HCT116 (cell line): ENCODE results near the gene MAN2B2. TPM values are rescaled to one million over a fixed set of nuclear protein-coding genes. Genes with fewer than 3 reads are reported as not detected.

ENCODE experiments used
- ATAC-seq: fragments of 200-7000 bp; cut with Tn5 transposase; 2 replicates; pipeline ENCODE4 v1.9.1; 2020; ENCODE audit warnings: mild to moderate bottlenecking, moderate library complexity
- BruUV-seq: library from RNA; stranded (reverse); fragments of 400-500 nt; replicated peaks from 2 replicates; lab custom pipeline; 2021; lab: Mats Ljungman, UMichigan
- CTCF ChIA-PET: fragments of 300-600 bp; sonication (Branson Sonifier 250); formaldehyde crosslinking; loops from one replicate; lab custom pipeline; 2021; ENCODE audit warnings: antibody characterized with exemption; lab: Charles Lee
- POLR2A ChIA-PET: fragments of 300-600, 350-600 bp; sonication (Branson Sonifier 250); formaldehyde crosslinking; loops from one replicate; lab custom pipeline; 2021; ENCODE audit warnings: antibody characterized with exemption; lab: Charles Lee
- RAD21 ChIA-PET, 2 experiments: fragments of 300-600 bp; sonication (Branson Sonifier 250); formaldehyde crosslinking; loops; one replicate each; lab custom pipeline; 2023; ENCODE audit warnings: low total read pairs in 2 of 2; ENCODE audit not compliant: uncharacterized antibody in 2 of 2, unreplicated experiment in 2 of 2, low non-redundant PET in 1 of 2; lab: Charles Lee
- DNase-seq: peaks from one replicate; pipeline ENCODE4 v3.0.0-alpha.2; 2010; ENCODE audit warnings: low read depth, low spot score
- H2AFZ ChIP-seq: fragments of 200-600 bp; shearing (Covaris generic), sonication (generic); 2 replicates; pipeline ENCODE4 v1.6.1; 2017; ENCODE audit warnings: low read depth, mixed run types, mixed read lengths, antibody characterized with exemption, low read length; ENCODE audit not compliant: poor library complexity, severe bottlenecking
- H3K27ac ChIP-seq: 2 replicates; pipeline ENCODE4 v1.5.1; 2012; ENCODE audit warnings: low read depth, low read length
- H3K27me3 ChIP-seq: fragments of 200-600 bp; sonication (generic); 2 replicates; pipeline ENCODE4 v1.6.1; 2016; ENCODE audit warnings: mixed run types, low read length, mixed read lengths; ENCODE audit not compliant: insufficient read depth
- H3K36me3 ChIP-seq, 2 experiments: fragments of 200-500 bp in 1 of 2; fragments of 200-600 bp in 1 of 2; sonication (Bioruptor generic) in 1 of 2; sonication (generic) in 1 of 2; 2 replicates each; pipeline versions ENCODE4 v1.5.1 to v1.6.1; 2014 to 2016; ENCODE audit warnings: low read length in 2 of 2, inconsistent platforms in 1 of 2, mixed read lengths in 1 of 2, mixed run types in 1 of 2; ENCODE audit not compliant: insufficient read depth in 2 of 2, control insufficient read depth in 1 of 2
- H3K4me1 ChIP-seq, 2 experiments: fragments of 200-600 bp in 1 of 2; sonication (generic) in 1 of 2; 2 replicates each; pipeline versions ENCODE4 v1.5.1 to v1.6.1; 2012 to 2017; ENCODE audit warnings: low read length in 2 of 2, inconsistent platforms in 1 of 2, mild to moderate bottlenecking in 1 of 2, mixed read lengths in 1 of 2, mixed run types in 1 of 2, moderate library complexity in 1 of 2; ENCODE audit not compliant: insufficient read depth in 2 of 2, control insufficient read depth in 1 of 2
- H3K4me2 ChIP-seq: fragments of 200-600 bp; sonication (generic); 2 replicates; pipeline ENCODE4 v1.6.1; 2017; ENCODE audit warnings: mixed run types, low read length, mixed read lengths
- H3K4me3 ChIP-seq, 2 experiments: fragments of 200-600 bp in 1 of 2; sonication (generic) in 1 of 2; replicated peaks in 1 of 2; 2 replicates each; pipeline ENCODE4 v1.5.1; 2011 to 2016; ENCODE audit warnings: low read length in 2 of 2, control low read depth in 1 of 2, low read depth in 1 of 2, mild to moderate bottlenecking in 1 of 2, mixed read lengths in 1 of 2, mixed run types in 1 of 2
- H3K79me2 ChIP-seq: fragments of 200-600 bp; sonication (generic); 2 replicates; pipeline ENCODE4 v1.6.1; 2017; ENCODE audit warnings: mild to moderate bottlenecking, mixed run types, low read length, moderate library complexity, mixed read lengths; ENCODE audit not compliant: insufficient read depth
- H3K9ac ChIP-seq: fragments of 200-600 bp; sonication (generic); 2 replicates; pipeline ENCODE4 v1.6.1; 2016; ENCODE audit warnings: low read length, mixed read lengths
- H3K9me2 ChIP-seq: fragments of 200-600 bp; sonication (generic), shearing (Covaris generic); 2 replicates; pipeline ENCODE4 v1.6.1; 2017; ENCODE audit warnings: mixed run types, mild to moderate bottlenecking, moderate library complexity; ENCODE audit not compliant: insufficient read depth
- H3K9me3 ChIP-seq, 2 experiments: fragments of 200-500 bp in 1 of 2; fragments of 200-600 bp in 1 of 2; sonication (Bioruptor generic) in 1 of 2; sonication (generic) in 1 of 2; 2 replicates each; pipeline ENCODE4 v1.6.1; 2014 to 2017; ENCODE audit warnings: low read length in 2 of 2, mixed read lengths in 2 of 2, inconsistent platforms in 1 of 2, low read depth in 1 of 2, mild to moderate bottlenecking in 1 of 2, mixed run types in 1 of 2, moderate library complexity in 1 of 2; ENCODE audit not compliant: control insufficient read depth in 1 of 2, insufficient read depth in 1 of 2
- H4K20me1 ChIP-seq: fragments of 200-600 bp; sonication (generic), shearing (Covaris generic); 2 replicates; pipeline ENCODE4 v1.6.1; 2017; ENCODE audit warnings: mixed run types, mild to moderate bottlenecking, moderate library complexity; ENCODE audit not compliant: insufficient read depth
- CBX3 ChIP-seq: IDR thresholded peaks from 2 replicates; pipeline ENCODE4 v1.6.1; 2012; ENCODE audit warnings: low read depth
- CEBPB ChIP-seq: IDR thresholded peaks from 2 replicates; pipeline ENCODE4 v1.6.1; 2012; ENCODE audit warnings: low read depth
- CTCF ChIP-seq, 3 experiments: fragments of 200-600 bp in 1 of 3; sonication (generic) in 1 of 3; IDR thresholded peaks in 2 of 3; conservative IDR thresholded peaks in 1 of 3; 2 replicates each; pipeline ENCODE4 v1.5.1; 2012 to 2017; ENCODE audit warnings: low read depth in 2 of 3, low read length in 2 of 3, antibody characterized with exemption in 1 of 3, borderline replicate concordance in 1 of 3, control low read depth in 1 of 3, mild to moderate bottlenecking in 1 of 3, mixed read lengths in 1 of 3, mixed run types in 1 of 3, moderate library complexity in 1 of 3; ENCODE audit not compliant: insufficient read depth in 1 of 3
- EGR1 ChIP-seq: IDR thresholded peaks from 2 replicates; pipeline ENCODE4 v1.6.1; 2012; ENCODE audit warnings: low read depth
- EZH2 ChIP-seq: fragments of 200-600 bp; sonication (generic); IDR thresholded peaks from 2 replicates; pipeline ENCODE4 v1.6.1; 2017; ENCODE audit warnings: antibody characterized with exemption, mixed run types
- EZH2phosphoT487 ChIP-seq: fragments of 200-600 bp; IDR thresholded peaks from 2 replicates; pipeline ENCODE4 v1.6.1; 2018; ENCODE audit warnings: antibody characterized with exemption, borderline replicate concordance
- POLR2AphosphoS5 ChIP-seq: IDR thresholded peaks from 2 replicates; pipeline ENCODE4 v1.6.1; 2011; ENCODE audit warnings: mild to moderate bottlenecking, low read depth, low read length, moderate library complexity
- SRF ChIP-seq: IDR thresholded peaks from 2 replicates; pipeline ENCODE4 v1.6.1; 2012; ENCODE audit warnings: low read depth
- ZBTB33 ChIP-seq: IDR thresholded peaks from 2 replicates; pipeline ENCODE4 v1.6.1; 2011; ENCODE audit warnings: mild to moderate bottlenecking, low read length, moderate library complexity; ENCODE audit not compliant: insufficient replicate concordance; ENCODE audit errors: extremely low read depth
- intact Hi-C: fragments of 100-400 bp; cut with micrococcal nuclease; formaldehyde crosslinking; loops from 2 replicates; pipeline ENCODE4 v1.10.0; 2022
- total RNA-seq: library from RNA; stranded (reverse); gene quantifications from one replicate; pipeline ENCODE4 v1.2.1, GENCODE V29; 2021; ENCODE audit not compliant: unreplicated experiment

Gene MAN2B2
- total RNA-seq, 1 experiment from 2014 or later, result 18.0 TPM

- no peaks in the 10 kb centered on the region for H4K20me1 ChIP-seq
- no TSS peak for BruUV-seq
- no peak overlapping the region for H3K27ac ChIP-seq
- no peaks in the 10 kb centered on the region; a peak in 1 of 4 replicates for H3K4me1 ChIP-seq
- H2AFZ ChIP-seq, result no peak overlapping the region
- no peaks in the 10 kb centered on the region for H3K36me3 ChIP-seq
- no peaks in the 10 kb centered on the region for H3K27me3 ChIP-seq
- ATAC-seq, result no peak
- H3K79me2 ChIP-seq, result no peaks in the 10 kb centered on the region
- ChIA-PET CTCF (no interaction called here), POLR2A (no interaction called here), RAD21 (no interaction called here)
- no peaks in the 10 kb centered on the region for H3K9me2 ChIP-seq
- intact Hi-C loops, result no loop called here
- no peak overlapping the region for H3K9ac ChIP-seq
- no peaks in the 10 kb centered on the region for H3K9me3 ChIP-seq
- DNase-seq, result no peak
- TF ChIP-seq CBX3 (no peak), SRF (no peak), ZBTB33 (no peak), CEBPB (peak; percentile 82), EZH2 (no peak)
- H3K4me2 ChIP-seq, result no peak overlapping the region
- no peak overlapping the region for H3K4me3 ChIP-seq
These were observed 58.3 kb downstream of the MAN2B2 start for GRCh38 chr4:6633091-6633906.

DNA sequence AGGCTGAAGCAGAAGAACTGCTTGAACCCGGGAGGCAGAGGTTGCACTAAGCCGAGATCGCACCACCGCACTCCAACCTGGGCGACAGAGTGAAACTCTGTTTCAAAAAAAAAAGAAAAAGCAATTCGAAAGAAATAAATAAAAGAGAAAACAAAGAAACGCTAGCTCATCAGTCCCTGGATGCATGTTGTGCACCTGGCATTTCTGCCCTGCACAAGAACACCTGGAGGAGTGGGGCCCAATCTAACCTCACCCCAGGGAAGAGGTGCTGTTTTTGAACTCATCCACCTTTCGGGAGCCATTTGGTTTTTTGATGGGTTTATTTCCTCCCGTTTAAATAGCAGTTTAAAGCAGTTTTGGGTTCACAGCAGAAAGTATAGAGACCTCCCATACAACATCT is 59.8 kb downstream of the MAN2B2 start:
- ChIA-PET CTCF (no interaction called here), RAD21 (no interaction called here), POLR2A (no interaction called here)
- Histone ChIP-seq H4K20me1 (no peaks in the 10 kb centered on the region), H3K4me2 (no peak overlapping the region), H3K36me3 (no peaks in the 10 kb centered on the region), H3K27ac (no peak overlapping the region), H3K9me3 (no peaks in the 10 kb centered on the region), H3K9me2 (no peaks in the 10 kb centered on the region), H3K27me3 (no peaks in the 10 kb centered on the region), H3K9ac (no peak overlapping the region), H3K4me1 (peaks cover under 1% of the 10 kb centered on the region in 2 experiments; a peak in 2 of 4 replicates), H3K79me2 (no peaks in the 10 kb centered on the region), H3K4me3 (no peak overlapping the region), H2AFZ (no peak overlapping the region)
- intact Hi-C loops, result no loop called here
- DNase-seq (no peak), ATAC-seq (no peak)
- BruUV-seq, result no TSS peak
- no peak for TF ChIP-seq CBX3
- no peak for TF ChIP-seq CTCF (IDR thresholded peaks at IDR 0.05 in 2 of 3, conservative IDR thresholded peaks at IDR 0.05 in 1 of 3; ENCODE audit: borderline replicate concordance in 1 of 3, insufficient read depth in 1 of 3, low read depth in 2 of 3, low read length in 2 of 3)
- TF ChIP-seq EGR1, result no peak
- TF ChIP-seq EZH2phosphoT487, result no peak
- no peak for TF ChIP-seq ZBTB33
- TF ChIP-seq POLR2AphosphoS5, result no peak
- no peak for TF ChIP-seq CEBPB
